ENCODE results near the gene LYSMD4.
A peak's percentile ranks its signal among the peaks of the same experiment; 100 is the strongest.

LYSMD4 gene

GRCh38 chr15:99704444-99704838, 28.8 kb downstream of the LYSMD4 start:
- H3K36me3 ChIP-seq (ENCODE audit: insufficient read depth, low read length), result no peaks in the 10 kb centered on the region; the same call in 1 of the 2 replicates
- H3K4me1 ChIP-seq (ENCODE audit: insufficient read depth, low read length), result peaks cover 17% of the 10 kb centered on the region
- no peaks in the 10 kb centered on the region for H3K9me3 ChIP-seq (ENCODE audit: insufficient read depth, low read depth, low read length)
- 45% methylated on average over 3 of the region's 3 CpGs for WGBS
- no peak overlapping the region for H3K27ac ChIP-seq (ENCODE audit: low read depth, low read length)
- H3K9ac ChIP-seq (ENCODE audit: low read depth, low read length), result no peak overlapping the region
- H3K27me3 ChIP-seq (ENCODE audit: insufficient read depth, low read length), result no peaks in the 10 kb centered on the region
- H3K4me3 ChIP-seq (ENCODE audit: low read length), result no peak overlapping the region

- Histone ChIP-seq H3K27me3 (ENCODE audit: insufficient read depth, low read length) (no peaks in the 10 kb centered on the region), H3K9ac (ENCODE audit: low read depth, low read length) (no peak overlapping the region), H3K36me3 (ENCODE audit: insufficient read depth, low read length) (no peaks in the 10 kb centered on the region; the same call in 1 of the 2 replicates), H3K4me1 (ENCODE audit: insufficient read depth, low read length) (peaks cover 17% of the 10 kb centered on the region), H3K4me3 (ENCODE audit: low read length) (no peak overlapping the region), H3K9me3 (ENCODE audit: insufficient read depth, low read depth, low read length) (no peaks in the 10 kb centered on the region), H3K27ac (ENCODE audit: low read depth, low read length) (peak overlapping the region; percentile 66)
- WGBS, result 69% methylated on average over 7 of the region's 7 CpGs
Measured at GRCh38 chr15:99703603-99704443, 29.4 kb downstream of the LYSMD4 start.

- Histone ChIP-seq H3K27me3 (ENCODE audit: insufficient read depth, low read length) (no peaks in the 10 kb centered on the region), H3K9ac (ENCODE audit: low read depth, low read length) (no peak overlapping the region), H3K27ac (ENCODE audit: low read depth, low read length) (peak overlapping the region; percentile 66), H3K9me3 (ENCODE audit: insufficient read depth, low read depth, low read length) (no peaks in the 10 kb centered on the region), H3K4me1 (ENCODE audit: insufficient read depth, low read length) (peaks cover 17% of the 10 kb centered on the region), H3K36me3 (ENCODE audit: insufficient read depth, low read length) (no peaks in the 10 kb centered on the region), H3K4me3 (ENCODE audit: low read length) (no peak overlapping the region)
- WGBS, result 83% methylated on average over 2 of the region's 4 CpGs
Measured at GRCh38 chr15:99702895-99703602, 30.2 kb downstream of the LYSMD4 start.

- Histone ChIP-seq H3K4me3 (ENCODE audit: low read length) (no peak overlapping the region), H3K9me3 (ENCODE audit: insufficient read depth, low read depth, low read length) (no peaks in the 10 kb centered on the region), H3K9ac (ENCODE audit: low read depth, low read length) (no peak overlapping the region), H3K36me3 (ENCODE audit: insufficient read depth, low read length) (peaks cover 44% of the 10 kb centered on the region), H3K27ac (ENCODE audit: low read depth, low read length) (no peak overlapping the region), H3K4me1 (ENCODE audit: insufficient read depth, low read length) (no peaks in the 10 kb centered on the region), H3K27me3 (ENCODE audit: insufficient read depth, low read length) (no peaks in the 10 kb centered on the region)
- 96% methylated on average over 2 of the region's 2 CpGs for WGBS
Measured at GRCh38 chr15:99696096-99696495, 37.1 kb downstream of the LYSMD4 start.

GRCh38 chr15:99692825-99693224, 40.4 kb downstream of the LYSMD4 start:
- no peak overlapping the region for H3K9ac ChIP-seq (ENCODE audit: low read depth, low read length)
- 97% methylated on average over 3 of the region's 3 CpGs for WGBS
- H3K4me1 ChIP-seq (ENCODE audit: insufficient read depth, low read length), result no peaks in the 10 kb centered on the region
- H3K27ac ChIP-seq (ENCODE audit: low read depth, low read length), result no peak overlapping the region
- peaks cover 58% of the 10 kb centered on the region for H3K36me3 ChIP-seq (ENCODE audit: insufficient read depth, low read length)
- H3K9me3 ChIP-seq (ENCODE audit: insufficient read depth, low read depth, low read length), result no peaks in the 10 kb centered on the region
- H3K4me3 ChIP-seq (ENCODE audit: low read length), result no peak overlapping the region
- H3K27me3 ChIP-seq (ENCODE audit: insufficient read depth, low read length), result no peaks in the 10 kb centered on the region

- H3K27me3 ChIP-seq (ENCODE audit: insufficient read depth, low read length), result no peaks in the 10 kb centered on the region
- WGBS, result 97% methylated on average over 1 of the region's 1 CpG
- peaks cover 10% of the 10 kb centered on the region; the same call in 1 of the 2 replicates for H3K9me3 ChIP-seq (ENCODE audit: insufficient read depth, low read depth, low read length)
- no peak overlapping the region for H3K4me3 ChIP-seq (ENCODE audit: low read length)
- no peak overlapping the region for H3K27ac ChIP-seq (ENCODE audit: low read depth, low read length)
- H3K9ac ChIP-seq (ENCODE audit: low read depth, low read length), result no peak overlapping the region
- H3K4me1 ChIP-seq (ENCODE audit: insufficient read depth, low read length), result no peaks in the 10 kb centered on the region
- H3K36me3 ChIP-seq (ENCODE audit: insufficient read depth, low read length), result peaks cover 34% of the 10 kb centered on the region
Measured at GRCh38 chr15:99686290-99686689, 46.9 kb downstream of the LYSMD4 start.

GRCh38 chr15:99683000-99683670, 50.1 kb downstream of the LYSMD4 start:
- Histone ChIP-seq H3K4me1 (ENCODE audit: insufficient read depth, low read length) (no peaks in the 10 kb centered on the region), H3K9me3 (ENCODE audit: insufficient read depth, low read depth, low read length) (peaks cover 10% of the 10 kb centered on the region; the same call in 1 of the 2 replicates), H3K4me3 (ENCODE audit: low read length) (no peak overlapping the region), H3K36me3 (ENCODE audit: insufficient read depth, low read length) (peaks cover 33% of the 10 kb centered on the region), H3K27me3 (ENCODE audit: insufficient read depth, low read length) (no peaks in the 10 kb centered on the region), H3K9ac (ENCODE audit: low read depth, low read length) (no peak overlapping the region), H3K27ac (ENCODE audit: low read depth, low read length) (no peak overlapping the region)
- 97% methylated on average over 8 of the region's 9 CpGs for WGBS

- Histone ChIP-seq H3K9me3 (ENCODE audit: insufficient read depth, low read depth, low read length) (peaks cover 10% of the 10 kb centered on the region; the same call in 1 of the 2 replicates), H3K4me3 (ENCODE audit: low read length) (no peak overlapping the region), H3K27me3 (ENCODE audit: insufficient read depth, low read length) (no peaks in the 10 kb centered on the region), H3K9ac (ENCODE audit: low read depth, low read length) (no peak overlapping the region), H3K36me3 (ENCODE audit: insufficient read depth, low read length) (peaks cover 35% of the 10 kb centered on the region), H3K4me1 (ENCODE audit: insufficient read depth, low read length) (no peaks in the 10 kb centered on the region), H3K27ac (ENCODE audit: low read depth, low read length) (no peak overlapping the region)
- 98% methylated on average over 1 of the region's 1 CpG for WGBS
Measured at GRCh38 chr15:99682455-99682854, 50.8 kb downstream of the LYSMD4 start.

GRCh38 chr15:99681990-99682389, 51.2 kb downstream of the LYSMD4 start:
- no peak overlapping the region for H3K9ac ChIP-seq (ENCODE audit: low read depth, low read length)
- H3K4me1 ChIP-seq (ENCODE audit: insufficient read depth, low read length), result no peaks in the 10 kb centered on the region
- 100% methylated on average over 1 of the region's 1 CpG for WGBS
- peaks cover 10% of the 10 kb centered on the region; the same call in 1 of the 2 replicates for H3K9me3 ChIP-seq (ENCODE audit: insufficient read depth, low read depth, low read length)
- no peaks in the 10 kb centered on the region for H3K27me3 ChIP-seq (ENCODE audit: insufficient read depth, low read length)
- H3K4me3 ChIP-seq (ENCODE audit: low read length), result no peak overlapping the region
- H3K27ac ChIP-seq (ENCODE audit: low read depth, low read length), result no peak overlapping the region
- peaks cover 35% of the 10 kb centered on the region for H3K36me3 ChIP-seq (ENCODE audit: insufficient read depth, low read length)

GRCh38 chr15:99680276-99680675, 53.0 kb downstream of the LYSMD4 start:
- H3K9me3 ChIP-seq (ENCODE audit: insufficient read depth, low read depth, low read length), result no peaks in the 10 kb centered on the region; the same call in 1 of the 2 replicates
- no peaks in the 10 kb centered on the region for H3K27me3 ChIP-seq (ENCODE audit: insufficient read depth, low read length)
- H3K4me1 ChIP-seq (ENCODE audit: insufficient read depth, low read length), result no peaks in the 10 kb centered on the region
- no peak overlapping the region for H3K27ac ChIP-seq (ENCODE audit: low read depth, low read length)
- H3K36me3 ChIP-seq (ENCODE audit: insufficient read depth, low read length), result peaks cover 45% of the 10 kb centered on the region
- no peak overlapping the region for H3K9ac ChIP-seq (ENCODE audit: low read depth, low read length)
- H3K4me3 ChIP-seq (ENCODE audit: low read length), result no peak overlapping the region
